ENCODE measurements around the gene GNAQ.

- TF ChIP-seq POLR2A (IDR thresholded peaks at IDR 0.05) (no peak), CTCF (IDR thresholded peaks at IDR 0.05) (no peak)
These were observed 50.3 kb downstream of the GNAQ start for GRCh38 chr9:77981332-77981731.

All from lower leg skin (tissue), 3 donors.